Measurements from ENCODE around the gene PLEK2. TPM values are rescaled to one million over a fixed set of nuclear protein-coding genes. Genes with fewer than 3 reads are reported as not detected.
"Not testable (repeated sequence)": the region's sequence is repeated elsewhere in the genome, so short reads cannot be mapped to it uniquely, and the experiment has no call there.

PLEK2 gene
- total RNA-seq, 1 donor, result 2.5 TPM

DNA sequence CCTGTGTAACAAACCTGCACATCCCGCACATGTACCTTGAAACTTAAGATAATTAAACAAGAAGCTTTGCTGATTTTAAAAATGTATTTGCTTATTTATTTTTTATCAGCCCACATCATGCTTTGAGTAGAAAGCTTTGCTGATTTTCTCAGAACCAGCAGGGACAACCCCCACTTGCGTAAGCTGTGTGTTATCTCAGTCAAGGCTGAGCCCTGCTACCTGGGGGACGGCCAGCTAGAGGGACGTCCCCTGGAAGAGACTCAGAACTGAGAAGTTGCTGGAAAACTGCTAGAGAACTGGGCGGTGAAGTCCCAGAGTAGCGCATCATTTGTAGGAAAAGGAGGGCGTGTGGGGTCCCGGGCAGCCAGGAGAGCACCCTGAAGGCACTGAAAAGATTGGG is 4.1 kb upstream of the PLEK2 start:
- Histone ChIP-seq H2AFZ (ENCODE audit: low read length) (no peak overlapping the region), H3K4me2 (ENCODE audit: insufficient read depth, low read length) (no peak overlapping the region), H3K27me3 (ENCODE audit: insufficient read depth, low read length) (no peaks in the 10 kb centered on the region), H3K27ac (ENCODE audit: low read depth, low read length) (no peak overlapping the region), H3K36me3 (ENCODE audit: insufficient read depth, low read length) (no peaks in the 10 kb centered on the region), H3K4me1 (ENCODE audit: insufficient read depth, low read length) (peaks cover 10% of the 10 kb centered on the region), H3K4me3 (ENCODE audit: insufficient read depth, low read length) (no peak overlapping the region), H4K20me1 (ENCODE audit: insufficient read depth, low read length) (no peaks in the 10 kb centered on the region), H3K79me2 (ENCODE audit: insufficient read depth, low read length) (no peaks in the 10 kb centered on the region), H3K9me3 (ENCODE audit: low read depth, low read length) (no peaks in the 10 kb centered on the region)
- DNase-seq (ENCODE audit: insufficient read length, low spot score, missing footprints), result no peak
- TF ChIP-seq, protein P1, sequence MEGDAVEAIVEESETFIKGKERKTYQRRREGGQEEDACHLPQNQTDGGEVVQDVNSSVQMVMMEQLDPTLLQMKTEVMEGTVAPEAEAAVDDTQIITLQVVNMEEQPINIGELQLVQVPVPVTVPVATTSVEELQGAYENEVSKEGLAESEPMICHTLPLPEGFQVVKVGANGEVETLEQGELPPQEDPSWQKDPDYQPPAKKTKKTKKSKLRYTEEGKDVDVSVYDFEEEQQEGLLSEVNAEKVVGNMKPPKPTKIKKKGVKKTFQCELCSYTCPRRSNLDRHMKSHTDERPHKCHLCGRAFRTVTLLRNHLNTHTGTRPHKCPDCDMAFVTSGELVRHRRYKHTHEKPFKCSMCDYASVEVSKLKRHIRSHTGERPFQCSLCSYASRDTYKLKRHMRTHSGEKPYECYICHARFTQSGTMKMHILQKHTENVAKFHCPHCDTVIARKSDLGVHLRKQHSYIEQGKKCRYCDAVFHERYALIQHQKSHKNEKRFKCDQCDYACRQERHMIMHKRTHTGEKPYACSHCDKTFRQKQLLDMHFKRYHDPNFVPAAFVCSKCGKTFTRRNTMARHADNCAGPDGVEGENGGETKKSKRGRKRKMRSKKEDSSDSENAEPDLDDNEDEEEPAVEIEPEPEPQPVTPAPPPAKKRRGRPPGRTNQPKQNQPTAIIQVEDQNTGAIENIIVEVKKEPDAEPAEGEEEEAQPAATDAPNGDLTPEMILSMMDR (IDR thresholded peaks at IDR 0.05; ENCODE audit: extremely low read depth, low read depth, low read length), result no peak

DNA sequence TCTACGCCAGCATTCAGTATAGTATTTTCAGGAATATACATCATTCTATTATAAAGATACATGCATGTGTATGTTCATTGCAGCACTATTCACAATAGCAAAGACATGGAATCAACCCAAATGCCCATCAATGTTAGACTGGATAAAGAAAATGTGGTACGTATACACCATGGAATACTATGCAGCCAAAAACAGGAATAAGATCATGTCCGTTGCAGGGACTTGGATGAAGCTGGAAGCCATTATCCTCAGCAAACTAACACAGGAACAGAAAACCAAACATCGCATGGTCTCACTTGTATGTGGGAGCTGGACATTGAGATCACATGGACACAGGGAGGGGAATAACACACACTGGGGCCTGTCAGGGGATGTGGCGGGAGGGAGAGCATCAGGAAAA is 3.6 kb upstream of the PLEK2 start:
- not testable (repeated sequence) for H3K9me3 ChIP-seq (ENCODE audit: low read depth, low read length); H3K27ac ChIP-seq (ENCODE audit: low read depth, low read length); H3K4me3 ChIP-seq (ENCODE audit: insufficient read depth, low read length); H3K4me2 ChIP-seq (ENCODE audit: insufficient read depth, low read length); H2AFZ ChIP-seq (ENCODE audit: low read length); H3K36me3 ChIP-seq (ENCODE audit: insufficient read depth, low read length); H4K20me1 ChIP-seq (ENCODE audit: insufficient read depth, low read length); H3K27me3 ChIP-seq (ENCODE audit: insufficient read depth, low read length); H3K79me2 ChIP-seq (ENCODE audit: insufficient read depth, low read length); DNase-seq (ENCODE audit: insufficient read length, low spot score, missing footprints)
- peaks cover 10% of the 10 kb centered on the region for H3K4me1 ChIP-seq (ENCODE audit: insufficient read depth, low read length)

DNA sequence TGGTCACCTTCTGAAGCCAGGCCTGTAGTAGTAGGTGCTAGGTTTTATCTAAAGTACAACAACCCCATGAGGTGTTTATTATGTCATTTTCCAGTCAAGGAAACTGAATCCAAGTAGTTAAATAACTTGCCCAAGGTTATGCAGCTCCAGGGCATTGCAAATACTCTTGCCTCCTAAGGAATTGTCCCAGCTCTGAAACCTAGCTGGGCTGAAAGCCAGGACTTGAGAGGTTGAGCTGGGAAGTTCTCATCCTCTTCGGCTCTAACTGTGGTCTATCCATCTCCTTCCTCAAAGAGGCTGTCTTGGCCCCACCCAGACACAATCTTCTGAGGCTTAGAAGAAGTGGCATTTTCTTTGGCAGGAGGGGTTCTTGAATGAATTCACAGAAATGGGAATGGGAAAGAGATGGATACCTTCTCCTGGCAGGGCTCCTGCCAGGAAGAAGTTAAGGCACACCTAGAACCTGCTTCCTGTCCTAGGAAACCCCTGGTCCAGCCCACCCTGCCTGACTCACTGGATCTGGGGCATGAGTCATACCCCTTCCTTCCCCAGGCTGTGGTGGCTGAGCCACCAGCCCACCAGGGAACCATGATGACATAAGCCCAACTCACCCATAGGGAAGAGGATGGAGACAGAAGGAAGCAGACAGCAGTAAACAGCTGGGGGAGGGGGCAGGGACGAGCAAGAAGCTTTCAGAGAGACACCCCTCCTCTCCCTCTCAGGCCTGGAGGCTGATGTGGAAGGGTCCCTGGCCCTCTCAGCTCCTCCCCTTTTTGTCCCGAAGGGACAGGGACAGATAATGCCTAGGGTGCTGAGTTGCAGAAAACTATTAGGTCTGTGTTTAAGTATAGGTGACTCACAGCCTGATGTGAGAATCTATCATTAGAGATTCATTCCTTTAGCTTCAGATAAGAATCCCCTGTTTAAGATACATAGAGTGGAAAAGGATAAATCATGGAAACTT is 2.1 kb upstream of the PLEK2 start:
- no peak overlapping the region for H3K27ac ChIP-seq (ENCODE audit: low read depth, low read length)
- peak; percentile 96 for DNase-seq (ENCODE audit: insufficient read length, low spot score, missing footprints)
- H3K4me3 ChIP-seq (ENCODE audit: insufficient read depth, low read length), result no peak overlapping the region
- H2AFZ ChIP-seq (ENCODE audit: low read length), result no peak overlapping the region
- no peaks in the 10 kb centered on the region for H4K20me1 ChIP-seq (ENCODE audit: insufficient read depth, low read length)
- no peaks in the 10 kb centered on the region for H3K36me3 ChIP-seq (ENCODE audit: insufficient read depth, low read length)
- H3K9me3 ChIP-seq (ENCODE audit: low read depth, low read length), result no peaks in the 10 kb centered on the region
- H3K4me1 ChIP-seq (ENCODE audit: insufficient read depth, low read length), result peaks cover 10% of the 10 kb centered on the region
- TF ChIP-seq, protein P1 (IDR thresholded peaks at IDR 0.05; ENCODE audit: extremely low read depth, low read depth, low read length), result no peak
- H3K27me3 ChIP-seq (ENCODE audit: insufficient read depth, low read length), result no peaks in the 10 kb centered on the region
- peak overlapping the region; percentile 25 for H3K4me2 ChIP-seq (ENCODE audit: insufficient read depth, low read length)
- H3K79me2 ChIP-seq (ENCODE audit: insufficient read depth, low read length), result no peaks in the 10 kb centered on the region

DNA sequence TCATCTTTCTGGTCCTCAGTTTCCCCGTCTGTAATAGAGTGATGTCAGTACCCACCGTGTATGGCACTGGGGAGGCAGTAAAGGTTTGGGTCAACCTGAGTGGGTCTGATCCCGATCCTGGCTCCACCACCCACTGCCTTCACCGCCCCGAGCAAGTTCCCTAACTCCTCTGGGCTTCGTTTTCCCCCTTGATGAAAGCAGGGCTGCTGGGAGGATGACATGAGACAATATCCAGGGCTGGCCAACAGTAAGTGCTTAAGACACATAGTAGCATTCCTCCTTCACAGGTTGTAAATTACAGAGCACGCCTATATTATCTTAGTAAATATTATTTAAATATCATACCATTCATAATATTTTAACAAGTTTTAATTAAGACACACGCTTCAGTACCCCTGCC is 595 bp downstream of the PLEK2 start:
- Histone ChIP-seq H4K20me1 (ENCODE audit: insufficient read depth, low read length) (no peaks in the 10 kb centered on the region), H3K27ac (ENCODE audit: low read depth, low read length) (no peak overlapping the region), H3K36me3 (ENCODE audit: insufficient read depth, low read length) (no peaks in the 10 kb centered on the region), H3K4me2 (ENCODE audit: insufficient read depth, low read length) (peak overlapping the region; percentile 78), H3K9me3 (ENCODE audit: low read depth, low read length) (no peaks in the 10 kb centered on the region), H3K4me3 (ENCODE audit: insufficient read depth, low read length) (peak overlapping the region; percentile 69), H3K27me3 (ENCODE audit: insufficient read depth, low read length) (no peaks in the 10 kb centered on the region), H3K79me2 (ENCODE audit: insufficient read depth, low read length) (no peaks in the 10 kb centered on the region), H3K4me1 (ENCODE audit: insufficient read depth, low read length) (peaks cover 8% of the 10 kb centered on the region), H2AFZ (ENCODE audit: low read length) (no peak overlapping the region)
- TF ChIP-seq, protein P1 (IDR thresholded peaks at IDR 0.05; ENCODE audit: extremely low read depth, low read depth, low read length), result no peak
- DNase-seq (ENCODE audit: insufficient read length, low spot score, missing footprints), result no peak
